H9 (cell line): Measurements from ENCODE around the gene USP40. TPM values are rescaled to one million over a fixed set of nuclear protein-coding genes. Genes with fewer than 3 reads are reported as not detected.

ENCODE experiments used
- DNase-seq: peaks from one replicate; pipeline ENCODE4 v3.0.0-alpha.2; 2017
- H2AFZ ChIP-seq: one replicate; pipeline ENCODE4 v1.6.1; 2013; ENCODE audit warnings: mild to moderate bottlenecking, low read length, control low read depth, moderate library complexity
- H2AK5ac ChIP-seq: 2 replicates; pipeline ENCODE4 v1.6.1; 2013; ENCODE audit warnings: low read length, control low read depth, mixed read lengths; ENCODE audit not compliant: insufficient read length
- H2BK120ac ChIP-seq: one replicate; pipeline ENCODE4 v1.6.1; 2013; ENCODE audit warnings: low read depth, mild to moderate bottlenecking, low read length, control low read depth, inconsistent platforms; ENCODE audit not compliant: poor library complexity, severe bottlenecking
- H2BK12ac ChIP-seq: 2 replicates; pipeline ENCODE4 v1.6.1; 2013; ENCODE audit warnings: low read length, control low read depth, mixed read lengths, low read depth; ENCODE audit not compliant: insufficient read length
- H2BK15ac ChIP-seq: 2 replicates; pipeline ENCODE4 v1.6.1; 2013; ENCODE audit warnings: low read depth, low read length, control low read depth
- H2BK20ac ChIP-seq: one replicate; pipeline ENCODE4 v1.6.1; 2013; ENCODE audit warnings: low read depth, mild to moderate bottlenecking, low read length, control low read depth, inconsistent platforms; ENCODE audit not compliant: poor library complexity, severe bottlenecking
- H2BK5ac ChIP-seq: 2 replicates; pipeline ENCODE4 v1.6.1; 2013; ENCODE audit warnings: low read length, control low read depth, mixed read lengths; ENCODE audit not compliant: insufficient read length
- H3K14ac ChIP-seq: 2 replicates; pipeline ENCODE4 v1.6.1; 2013; ENCODE audit warnings: low read length, control low read depth; ENCODE audit not compliant: insufficient read depth
- H3K18ac ChIP-seq: 2 replicates; pipeline ENCODE4 v1.6.1; 2013; ENCODE audit warnings: low read depth, mild to moderate bottlenecking, mixed read lengths, low read length, control low read depth; ENCODE audit not compliant: insufficient read length
- H3K23ac ChIP-seq: 2 replicates; pipeline ENCODE4 v1.6.1; 2013; ENCODE audit warnings: low read length, control low read depth, mixed read lengths, low read depth; ENCODE audit not compliant: insufficient read length
- H3K23me2 ChIP-seq: 2 replicates; pipeline ENCODE4 v1.6.1; 2013; ENCODE audit warnings: low read depth, mild to moderate bottlenecking, mixed read lengths, low read length, control low read depth; ENCODE audit not compliant: insufficient read length, poor library complexity, severe bottlenecking
- H3K27ac ChIP-seq: 2 replicates; pipeline ENCODE4 v1.5.1; 2013; ENCODE audit warnings: low read length, control low read depth, mixed read lengths, low read depth; ENCODE audit not compliant: insufficient read length
- H3K27me3 ChIP-seq: 2 replicates; pipeline ENCODE4 v1.6.1; 2013; ENCODE audit warnings: low read length, control low read depth, inconsistent platforms; ENCODE audit not compliant: insufficient read depth
- H3K4ac ChIP-seq: 2 replicates; pipeline ENCODE4 v1.6.1; 2013; ENCODE audit warnings: low read depth, mild to moderate bottlenecking, control low read depth, inconsistent platforms, low read length, moderate library complexity
- H3K4me1 ChIP-seq: 2 replicates; pipeline ENCODE4 v1.6.1; 2013; ENCODE audit warnings: low read length, control low read depth, inconsistent platforms; ENCODE audit not compliant: insufficient read depth
- H3K4me2 ChIP-seq: 2 replicates; pipeline ENCODE4 v1.6.1; 2013; ENCODE audit warnings: low read length, control low read depth, mixed read lengths; ENCODE audit not compliant: insufficient read length, insufficient read depth
- H3K56ac ChIP-seq: 2 replicates; pipeline ENCODE4 v1.6.1; 2013; ENCODE audit warnings: low read depth, mild to moderate bottlenecking, mixed read lengths, low read length, control low read depth; ENCODE audit not compliant: insufficient read length
- H3K79me1 ChIP-seq: 2 replicates; pipeline ENCODE4 v1.6.1; 2013; ENCODE audit warnings: low read depth, mild to moderate bottlenecking, moderate library complexity, low read length, control low read depth, inconsistent platforms; ENCODE audit not compliant: insufficient read depth, poor library complexity, severe bottlenecking
- H3K79me2 ChIP-seq: 2 replicates; pipeline ENCODE4 v1.6.1; 2013; ENCODE audit warnings: low read length, control low read depth, inconsistent platforms; ENCODE audit not compliant: insufficient read depth
- H3K9ac ChIP-seq: 2 replicates; pipeline ENCODE4 v1.6.1; 2013; ENCODE audit warnings: low read length, control low read depth, mixed read lengths; ENCODE audit not compliant: insufficient read length; ENCODE audit errors: extremely low read depth
- H3K9me3 ChIP-seq: one replicate; pipeline ENCODE4 v1.6.1; 2013; ENCODE audit warnings: low read depth, low read length, inconsistent platforms; ENCODE audit not compliant: control insufficient read depth
- H3T11ph ChIP-seq: one replicate; pipeline ENCODE4 v1.6.1; 2013; ENCODE audit warnings: mild to moderate bottlenecking, low read length, control low read depth, inconsistent platforms
- H4K20me1 ChIP-seq: one replicate; pipeline ENCODE4 v1.6.1; 2013; ENCODE audit not compliant: control insufficient read depth, insufficient read length, insufficient read depth
- H4K5ac ChIP-seq: 2 replicates; pipeline ENCODE4 v1.6.1; 2013; ENCODE audit warnings: low read depth, mild to moderate bottlenecking, mixed read lengths, low read length, control low read depth; ENCODE audit not compliant: insufficient read length
- H4K8ac ChIP-seq: replicated peaks from 2 replicates; pipeline ENCODE4 v1.6.1; 2013; ENCODE audit warnings: low read length, control low read depth, mixed read lengths, low read depth; ENCODE audit not compliant: insufficient read length
- H4K91ac ChIP-seq: 2 replicates; pipeline ENCODE4 v1.6.1; 2013; ENCODE audit warnings: low read depth, mild to moderate bottlenecking, moderate library complexity, mixed read lengths, low read length, control low read depth; ENCODE audit not compliant: insufficient read length
- H3K27ac Mint-ChIP-seq, 3 experiments: 2 replicates in 2 of 3; 3 replicates in 1 of 3; pipeline ENCODE4 v1.8.0; 2020 to 2021; ENCODE audit warnings: mixed read lengths in 3 of 3, mild to moderate bottlenecking in 1 of 3, moderate library complexity in 1 of 3
- H3K27me3 Mint-ChIP-seq: 2 replicates; pipeline ENCODE4 v1.8.0; 2021; ENCODE audit warnings: low read depth, mild to moderate bottlenecking, moderate library complexity, mixed read lengths
- H3K36me3 Mint-ChIP-seq, 3 experiments: 2 replicates in 2 of 3; 3 replicates in 1 of 3; pipeline ENCODE4 v1.8.0; 2020 to 2021; ENCODE audit warnings: low read depth in 3 of 3, mixed read lengths in 3 of 3; ENCODE audit not compliant: insufficient read depth in 1 of 3
- H3K4me1 Mint-ChIP-seq, 2 experiments: 2 replicates each; pipeline ENCODE4 v1.8.0; 2020; ENCODE audit warnings: mixed read lengths in 2 of 2
- H3K4me3 Mint-ChIP-seq, 2 experiments: 2 replicates in 1 of 2; 3 replicates in 1 of 2; pipeline ENCODE4 v1.8.0; 2020 to 2021; ENCODE audit warnings: mild to moderate bottlenecking in 2 of 2, mixed read lengths in 2 of 2, moderate library complexity in 1 of 2
- H3K9me3 Mint-ChIP-seq, 2 experiments: 2 replicates in 1 of 2; 3 replicates in 1 of 2; pipeline ENCODE4 v1.8.0; 2020; ENCODE audit warnings: mild to moderate bottlenecking in 2 of 2, mixed read lengths in 2 of 2, moderate library complexity in 1 of 2
- CTCF ChIP-seq: fragments of 200-600 bp; sonication (generic); conservative IDR thresholded peaks from 3 replicates; pipeline ENCODE4 v1.8.0; 2021; ENCODE audit warnings: antibody characterized with exemption, mild to moderate bottlenecking
- WGBS: extraction: QIAGEN DNeasy Blood & Tissue Kit; methylation state at CpG from one replicate; pipeline ENCODE4 v1.1.7; 2013; ENCODE audit warnings: missing lambda C conversion rate, low lambda C conversion rate, mixed read lengths; ENCODE audit not compliant: insufficient read length; ENCODE audit errors: extremely low coverage; 5-methylcytosine and 5-hydroxymethylcytosine counted together
- total RNA-seq: library from RNA; stranded (reverse); gene quantifications from 2 replicates; pipeline ENCODE4 v1.2.1, GENCODE V29; 2021

The USP40 gene
- total RNA-seq, 1 experiment from 2014 or later: 7.5 TPM

- Histone ChIP-seq H2AFZ (no peak overlapping the region), H2AK5ac (no peak overlapping the region), H3K9ac (no peak overlapping the region), H3K4me2 (no peak overlapping the region), H3T11ph (no peak overlapping the region), H4K5ac (no peak overlapping the region), H3K23ac (no peak overlapping the region), H3K27ac (no peak overlapping the region), H2BK12ac (no peak overlapping the region), H3K79me2 (no peaks in the 10 kb centered on the region), H3K4me1 (no peaks in the 10 kb centered on the region), H4K8ac (no peak overlapping the region), H3K9me3 (no peaks in the 10 kb centered on the region), H3K27me3 (no peaks in the 10 kb centered on the region), H4K91ac (no peak overlapping the region), H3K4ac (no peak overlapping the region), H2BK120ac (no peak overlapping the region), H2BK5ac (no peak overlapping the region), H3K18ac (no peak overlapping the region), H2BK20ac (no peak overlapping the region), H3K14ac (no peak overlapping the region; the same call in 1 of the 2 replicates), H3K56ac (no peak overlapping the region), H3K23me2 (no peaks in the 10 kb centered on the region), H3K79me1 (no peaks in the 10 kb centered on the region), H4K20me1 (peaks cover 4% of the 10 kb centered on the region), H2BK15ac (no peak overlapping the region)
- Mint-ChIP-seq H3K27me3 (no peaks in the 10 kb centered on the region), H3K4me1 (peaks cover 4 to 6% of the 10 kb centered on the region in 2 experiments), H3K4me3 (no peak overlapping the region), H3K9me3 (peaks cover 3 to 10% of the 10 kb centered on the region in 2 experiments; a peak in 4 of 5 replicates), H3K36me3 (peaks cover 9 to 19% (median 11%) of the 10 kb centered on the region in 3 experiments), H3K27ac (peak overlapping the region in 2 of 3 experiments; percentile 65 to 68; a peak in 2 of 7 replicates)
- TF ChIP-seq CTCF: no peak
- DNase-seq: no peak
- no CpG with 5 or more reads among the region's 29 CpGs for WGBS
These were observed 88.8 kb downstream of the USP40 start for GRCh38 chr2:233477548-233478433.
